GM12865 (cell line): Measurements from ENCODE around the gene FBRSL1.

Experiments
- DNase-seq: peaks from one replicate; pipeline ENCODE4 v3.0.0; 2010; ENCODE audit warnings: low read depth
- H3K4me3 ChIP-seq: 2 replicates; pipeline ENCODE4 v1.5.1; 2011; ENCODE audit warnings: mild to moderate bottlenecking, low read depth, low read length, control low read depth
- CTCF ChIP-seq: IDR thresholded peaks from 2 replicates; pipeline ENCODE4 v1.5.1; 2011; ENCODE audit warnings: low read length, control low read depth, low read depth, inconsistent platforms; ENCODE audit not compliant: insufficient read depth; ENCODE audit errors: missing control alignments

The FBRSL1 gene

GRCh38 chr12:132477703-132478432, 12.1 kb upstream of the FBRSL1 start:
- no peak for DNase-seq
- TF ChIP-seq CTCF: no peak
- H3K4me3 ChIP-seq: no peak overlapping the region

- no peak overlapping the region for H3K4me3 ChIP-seq
- no peak for TF ChIP-seq CTCF
- no peak for DNase-seq
These were observed 11.5 kb upstream of the FBRSL1 start for GRCh38 chr12:132478433-132478803.

- TF ChIP-seq CTCF: peak; percentile 16
- no peak overlapping the region for H3K4me3 ChIP-seq
- DNase-seq: no peak
These were observed 11.1 kb upstream of the FBRSL1 start for GRCh38 chr12:132478845-132479244.

GRCh38 chr12:132479291-132479690, 10.7 kb upstream of the FBRSL1 start:
- TF ChIP-seq CTCF: no peak
- no peak overlapping the region for H3K4me3 ChIP-seq
- DNase-seq: no peak

- no peak overlapping the region for H3K4me3 ChIP-seq
- DNase-seq: no peak
- TF ChIP-seq CTCF: no peak
These were observed 9.9 kb upstream of the FBRSL1 start for GRCh38 chr12:132479938-132480622.

GRCh38 chr12:132480623-132481132, 9.3 kb upstream of the FBRSL1 start:
- no peak for TF ChIP-seq CTCF
- no peak for DNase-seq
- no peak overlapping the region for H3K4me3 ChIP-seq
